ENCODE measurements around the gene COL4A5. TPM values are rescaled to one million over a fixed set of nuclear protein-coding genes. Genes with fewer than 3 reads are reported as not detected.

The COL4A5 gene
- total RNA-seq, 1 experiment from 2014 or later = 51.3 TPM

DNA sequence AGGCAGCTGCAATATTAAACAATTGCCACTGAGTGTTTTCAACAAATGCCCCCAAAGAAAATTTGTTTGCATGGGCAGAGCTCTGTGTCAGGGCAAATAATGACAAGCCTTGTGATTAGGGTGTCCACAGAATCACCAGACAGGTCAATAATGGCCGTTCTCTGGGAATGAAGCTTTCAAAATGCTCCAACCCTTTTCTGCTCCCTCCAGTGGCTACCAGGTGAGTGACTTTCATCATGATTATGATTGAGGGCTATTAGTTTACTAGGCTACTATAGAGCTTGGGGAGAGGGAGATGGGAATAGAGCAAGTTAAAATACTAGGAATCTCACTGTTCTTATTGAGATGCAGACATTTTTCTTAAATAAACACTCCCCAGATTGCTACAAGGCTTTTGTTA is 273.2 kb downstream of the COL4A5 start:
- Histone ChIP-seq H3K4ac (ENCODE audit: low read depth, low read length) (no peak overlapping the region), H4K20me1 (ENCODE audit: control insufficient read depth, insufficient read depth, insufficient read length) (no peaks in the 10 kb centered on the region), H3K9ac (ENCODE audit: extremely low read depth, insufficient read length, low read length) (no peak overlapping the region), H3K4me2 (ENCODE audit: insufficient read depth, insufficient read length, low read length) (no peak overlapping the region), H3K14ac (ENCODE audit: insufficient read depth, low read length) (no peak overlapping the region), H3K9me3 (ENCODE audit: control insufficient read depth, low read depth, low read length) (no peaks in the 10 kb centered on the region), H4K8ac (replicated peaks; ENCODE audit: insufficient read length, low read depth, low read length) (no peak overlapping the region), H3K4me1 (ENCODE audit: insufficient read depth, low read length) (no peaks in the 10 kb centered on the region), H2BK15ac (ENCODE audit: low read depth, low read length) (no peak overlapping the region), H3K79me1 (ENCODE audit: insufficient read depth, low read depth, low read length, poor library complexity, severe bottlenecking) (no peaks in the 10 kb centered on the region), H3K18ac (ENCODE audit: insufficient read length, low read depth, low read length) (no peak overlapping the region), H3K56ac (ENCODE audit: insufficient read length, low read depth, low read length) (no peak overlapping the region), H3K27ac (ENCODE audit: insufficient read length, low read depth, low read length) (no peak overlapping the region), H3K23ac (ENCODE audit: insufficient read length, low read depth, low read length) (no peak overlapping the region), H2BK120ac (ENCODE audit: low read depth, low read length, poor library complexity, severe bottlenecking) (no peak overlapping the region), H3K27me3 (ENCODE audit: insufficient read depth, low read length) (no peaks in the 10 kb centered on the region), H3K23me2 (ENCODE audit: insufficient read length, low read depth, low read length, poor library complexity, severe bottlenecking) (no peaks in the 10 kb centered on the region), H3T11ph (ENCODE audit: low read length) (no peak overlapping the region), H3K79me2 (ENCODE audit: insufficient read depth, low read length) (no peaks in the 10 kb centered on the region), H2AK5ac (ENCODE audit: insufficient read length, low read length) (no peak overlapping the region), H2AFZ (ENCODE audit: low read length) (no peak overlapping the region), H4K5ac (ENCODE audit: insufficient read length, low read depth, low read length) (no peak overlapping the region), H2BK12ac (ENCODE audit: insufficient read length, low read depth, low read length) (no peak overlapping the region), H2BK20ac (ENCODE audit: low read depth, low read length, poor library complexity, severe bottlenecking) (no peak overlapping the region), H4K91ac (ENCODE audit: insufficient read length, low read depth, low read length) (no peak overlapping the region), H2BK5ac (ENCODE audit: insufficient read length, low read length) (no peak overlapping the region)
- Mint-ChIP-seq H3K27me3 (ENCODE audit: low read depth) (no peaks in the 10 kb centered on the region), H3K4me1 (peaks cover 6 to 10% of the 10 kb centered on the region in 2 experiments), H3K27ac (no peak overlapping the region), H3K9me3 (peaks cover 16 to 18% of the 10 kb centered on the region in 2 experiments), H3K4me3 (no peak overlapping the region), H3K36me3 (ENCODE audit: insufficient read depth in 1 of 3, low read depth in 3 of 3) (peaks cover 0 to 17% (median 4%) of the 10 kb centered on the region in 3 experiments; a peak in 4 of 7 replicates)
- no peak for DNase-seq
- no CpG with 5 or more reads among the region's 1 CpG for WGBS (ENCODE audit: extremely low coverage, insufficient read length, low lambda C conversion rate)
- TF ChIP-seq, protein P1, sequence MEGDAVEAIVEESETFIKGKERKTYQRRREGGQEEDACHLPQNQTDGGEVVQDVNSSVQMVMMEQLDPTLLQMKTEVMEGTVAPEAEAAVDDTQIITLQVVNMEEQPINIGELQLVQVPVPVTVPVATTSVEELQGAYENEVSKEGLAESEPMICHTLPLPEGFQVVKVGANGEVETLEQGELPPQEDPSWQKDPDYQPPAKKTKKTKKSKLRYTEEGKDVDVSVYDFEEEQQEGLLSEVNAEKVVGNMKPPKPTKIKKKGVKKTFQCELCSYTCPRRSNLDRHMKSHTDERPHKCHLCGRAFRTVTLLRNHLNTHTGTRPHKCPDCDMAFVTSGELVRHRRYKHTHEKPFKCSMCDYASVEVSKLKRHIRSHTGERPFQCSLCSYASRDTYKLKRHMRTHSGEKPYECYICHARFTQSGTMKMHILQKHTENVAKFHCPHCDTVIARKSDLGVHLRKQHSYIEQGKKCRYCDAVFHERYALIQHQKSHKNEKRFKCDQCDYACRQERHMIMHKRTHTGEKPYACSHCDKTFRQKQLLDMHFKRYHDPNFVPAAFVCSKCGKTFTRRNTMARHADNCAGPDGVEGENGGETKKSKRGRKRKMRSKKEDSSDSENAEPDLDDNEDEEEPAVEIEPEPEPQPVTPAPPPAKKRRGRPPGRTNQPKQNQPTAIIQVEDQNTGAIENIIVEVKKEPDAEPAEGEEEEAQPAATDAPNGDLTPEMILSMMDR (conservative IDR thresholded peaks at IDR 0.05) = peak; percentile 32; the same call in 1 of the 3 replicates

All from H9 (cell line).